NCI-H128 (cell line): Measurements from ENCODE around the gene ALPK1.
"Not testable (repeated sequence)": the region's sequence is repeated elsewhere in the genome, so short reads cannot be mapped to it uniquely, and the experiment has no call there.

Experiments used
- DNase-seq: peaks from one replicate; lab custom pipeline; 2025; ENCODE audit not compliant: unreplicated experiment; lab: John Stamatoyannopoulos, UW

ALPK1 gene

GRCh38 chr4:112296949-112297880 is at the start of gene ALPK1:
Gene ALPK1, plus strand, starts transcription at chr4:112297369.
- DNase-seq = no peak

GRCh38 chr4:112251019-112251643 is 46.0 kb upstream of the ALPK1 start:
- DNase-seq = no peak

GRCh38 chr4:112252234-112252633 is 44.9 kb upstream of the ALPK1 start:
- DNase-seq = no peak

GRCh38 chr4:112253382-112254000 is 43.7 kb upstream of the ALPK1 start:
- no peak for DNase-seq

GRCh38 chr4:112257098-112257497 is 40.1 kb upstream of the ALPK1 start:
- no peak for DNase-seq

GRCh38 chr4:112266823-112267222 is 30.3 kb upstream of the ALPK1 start:
- DNase-seq = no peak

- DNase-seq = no peak
Measured at GRCh38 chr4:112270051-112270450, 27.1 kb upstream of the ALPK1 start.

GRCh38 chr4:112270640-112271421 is 26.3 kb upstream of the ALPK1 start:
- DNase-seq = no peak

- DNase-seq = no peak
Measured at GRCh38 chr4:112272292-112272691, 24.9 kb upstream of the ALPK1 start.

- DNase-seq = no peak
Measured at GRCh38 chr4:112274959-112275358, 22.2 kb upstream of the ALPK1 start.

GRCh38 chr4:112276113-112276512 is 21.1 kb upstream of the ALPK1 start:
- no peak for DNase-seq

- no peak for DNase-seq
Measured at GRCh38 chr4:112277220-112277619, 19.9 kb upstream of the ALPK1 start.

GRCh38 chr4:112277705-112278448 is 19.3 kb upstream of the ALPK1 start:
- DNase-seq = no peak

- DNase-seq = no peak
Measured at GRCh38 chr4:112279025-112279881, 17.9 kb upstream of the ALPK1 start.

- no peak for DNase-seq
Measured at GRCh38 chr4:112279882-112280315, 17.3 kb upstream of the ALPK1 start.

- no peak for DNase-seq
Measured at GRCh38 chr4:112280386-112281056, 16.6 kb upstream of the ALPK1 start.

GRCh38 chr4:112281895-112282398 is 15.2 kb upstream of the ALPK1 start:
- not testable (repeated sequence) for DNase-seq

GRCh38 chr4:112282860-112283667 is 14.1 kb upstream of the ALPK1 start:
- no peak for DNase-seq
